Measurements from ENCODE around the gene JAGN1. TPM values are rescaled to one million over a fixed set of nuclear protein-coding genes. Genes with fewer than 3 reads are reported as not detected.
"Not testable (repeated sequence)": the region's sequence is repeated elsewhere in the genome, so short reads cannot be mapped to it uniquely, and the experiment has no call there.

JAGN1 gene
- total RNA-seq, 1 donor from 2014 or later, result 31.7 TPM

GRCh38 chr3:9876255-9876654 lies 14.2 kb upstream of the JAGN1 start:
- H3K36me3 Mint-ChIP-seq (ENCODE audit: low read depth); H3K4me3 Mint-ChIP-seq (ENCODE audit: low read depth); H3K9me3 Mint-ChIP-seq; H3K27me3 Mint-ChIP-seq (ENCODE audit: low read depth); H3K27ac Mint-ChIP-seq; DNase-seq (ENCODE audit: low spot score); intact Hi-C loops (cut with micrococcal nuclease); H3K4me1 Mint-ChIP-seq (ENCODE audit: low read depth): not testable (repeated sequence)

- Mint-ChIP-seq H3K4me1 (ENCODE audit: low read depth) (peaks cover 1% of the 10 kb centered on the region), H3K27me3 (ENCODE audit: low read depth) (peaks cover 2% of the 10 kb centered on the region), H3K4me3 (ENCODE audit: low read depth) (no peak overlapping the region), H3K27ac (no peak overlapping the region), H3K9me3 (no peaks in the 10 kb centered on the region), H3K36me3 (ENCODE audit: low read depth) (no peaks in the 10 kb centered on the region)
- DNase-seq (ENCODE audit: low spot score), result no peak
- intact Hi-C loops (cut with micrococcal nuclease), result no loop called here
Observed at GRCh38 chr3:9876991-9877390, 13.4 kb upstream of the JAGN1 start.

- no peak overlapping the region for H3K27ac Mint-ChIP-seq
- intact Hi-C loops (cut with micrococcal nuclease), result no loop called here
- peaks cover 2% of the 10 kb centered on the region for H3K27me3 Mint-ChIP-seq (ENCODE audit: low read depth)
- no peaks in the 10 kb centered on the region for H3K36me3 Mint-ChIP-seq (ENCODE audit: low read depth)
- H3K4me3 Mint-ChIP-seq (ENCODE audit: low read depth), result no peak overlapping the region
- H3K4me1 Mint-ChIP-seq (ENCODE audit: low read depth), result peaks cover 1% of the 10 kb centered on the region
- no peak for DNase-seq (ENCODE audit: low spot score)
- H3K9me3 Mint-ChIP-seq, result no peaks in the 10 kb centered on the region
Observed at GRCh38 chr3:9878700-9879099, 11.7 kb upstream of the JAGN1 start.

- Mint-ChIP-seq H3K4me1 (ENCODE audit: low read depth) (peaks cover 1% of the 10 kb centered on the region), H3K9me3 (no peaks in the 10 kb centered on the region), H3K36me3 (ENCODE audit: low read depth) (no peaks in the 10 kb centered on the region), H3K27me3 (ENCODE audit: low read depth) (peaks cover 5% of the 10 kb centered on the region), H3K27ac (no peak within 1 kb of the TSS), H3K4me3 (ENCODE audit: low read depth) (no peak within 1 kb of the TSS)
- intact Hi-C loops (cut with micrococcal nuclease), result no loop called here
- no peak for DNase-seq (ENCODE audit: low spot score)
Observed at GRCh38 chr3:9879830-9880549, 10.4 kb upstream of the JAGN1 start, which contains the start of gene CIDEC. TSS of gene CIDEC (minus strand) at chr3:9880253. CDS start at chr3:9878486, 1,767 bp downstream.

- no peaks in the 10 kb centered on the region for H3K4me1 Mint-ChIP-seq (ENCODE audit: low read depth)
- no peak for DNase-seq (ENCODE audit: low spot score)
- intact Hi-C loops (cut with micrococcal nuclease), result no loop called here
- H3K27ac Mint-ChIP-seq, result no peak overlapping the region
- H3K9me3 Mint-ChIP-seq, result no peaks in the 10 kb centered on the region
- no peaks in the 10 kb centered on the region for H3K36me3 Mint-ChIP-seq (ENCODE audit: low read depth)
- peaks cover 3% of the 10 kb centered on the region for H3K27me3 Mint-ChIP-seq (ENCODE audit: low read depth)
- H3K4me3 Mint-ChIP-seq (ENCODE audit: low read depth), result no peak overlapping the region
Observed at GRCh38 chr3:9881441-9881840, 9.0 kb upstream of the JAGN1 start.

- Mint-ChIP-seq H3K27ac (no peak overlapping the region), H3K4me1 (ENCODE audit: low read depth) (no peaks in the 10 kb centered on the region), H3K27me3 (ENCODE audit: low read depth) (peaks cover 3% of the 10 kb centered on the region), H3K36me3 (ENCODE audit: low read depth) (no peaks in the 10 kb centered on the region), H3K4me3 (ENCODE audit: low read depth) (no peak overlapping the region), H3K9me3 (no peaks in the 10 kb centered on the region)
- no peak for DNase-seq (ENCODE audit: low spot score)
- intact Hi-C loops (cut with micrococcal nuclease), result no loop called here
Observed at GRCh38 chr3:9883706-9884554, 6.5 kb upstream of the JAGN1 start.

- H3K4me1 Mint-ChIP-seq (ENCODE audit: low read depth), result peaks cover 3% of the 10 kb centered on the region
- H3K27me3 Mint-ChIP-seq (ENCODE audit: low read depth), result peaks cover 3% of the 10 kb centered on the region
- no peak overlapping the region for H3K4me3 Mint-ChIP-seq (ENCODE audit: low read depth)
- no peaks in the 10 kb centered on the region for H3K36me3 Mint-ChIP-seq (ENCODE audit: low read depth)
- intact Hi-C loops (cut with micrococcal nuclease), result no loop called here
- no peak for DNase-seq (ENCODE audit: low spot score)
- H3K9me3 Mint-ChIP-seq, result no peaks in the 10 kb centered on the region
- no peak overlapping the region for H3K27ac Mint-ChIP-seq
Observed at GRCh38 chr3:9884555-9885165, 5.8 kb upstream of the JAGN1 start.

GRCh38 chr3:9886328-9886727 lies 4.1 kb upstream of the JAGN1 start:
- peaks cover 3% of the 10 kb centered on the region for H3K27me3 Mint-ChIP-seq (ENCODE audit: low read depth)

GRCh38 chr3:9887480-9887879 lies 2.9 kb upstream of the JAGN1 start:
- H3K27ac Mint-ChIP-seq, result no peak overlapping the region
- no peak for DNase-seq (ENCODE audit: low spot score)
- no peak overlapping the region for H3K4me3 Mint-ChIP-seq (ENCODE audit: low read depth)
- H3K9me3 Mint-ChIP-seq, result no peaks in the 10 kb centered on the region
- H3K4me1 Mint-ChIP-seq (ENCODE audit: low read depth), result peaks cover 9% of the 10 kb centered on the region
- intact Hi-C loops (cut with micrococcal nuclease), result no loop called here
- peaks cover 3% of the 10 kb centered on the region for H3K27me3 Mint-ChIP-seq (ENCODE audit: low read depth)
- H3K36me3 Mint-ChIP-seq (ENCODE audit: low read depth), result peaks cover 14% of the 10 kb centered on the region

More at GRCh38 chr3:9886328-9886727, 4.1 kb upstream of the JAGN1 start:
- Mint-ChIP-seq H3K36me3 (ENCODE audit: low read depth) (peaks cover 7% of the 10 kb centered on the region), H3K4me1 (ENCODE audit: low read depth) (peaks cover 4% of the 10 kb centered on the region), H3K9me3 (no peaks in the 10 kb centered on the region), H3K27ac (no peak overlapping the region), H3K4me3 (ENCODE audit: low read depth) (no peak overlapping the region)
- intact Hi-C loops (cut with micrococcal nuclease), result no loop called here
- no peak for DNase-seq (ENCODE audit: low spot score)

GRCh38 chr3:9888540-9888939 lies 1.9 kb upstream of the JAGN1 start:
- H3K27me3 Mint-ChIP-seq (ENCODE audit: low read depth), result peaks cover 3% of the 10 kb centered on the region
- peaks cover 24% of the 10 kb centered on the region for H3K36me3 Mint-ChIP-seq (ENCODE audit: low read depth)
- H3K9me3 Mint-ChIP-seq, result no peaks in the 10 kb centered on the region
- no peak overlapping the region for H3K4me3 Mint-ChIP-seq (ENCODE audit: low read depth)
- peaks cover 17% of the 10 kb centered on the region for H3K4me1 Mint-ChIP-seq (ENCODE audit: low read depth)
- no peak for DNase-seq (ENCODE audit: low spot score)
- intact Hi-C loops (cut with micrococcal nuclease), result no loop called here
- no peak overlapping the region for H3K27ac Mint-ChIP-seq

- Mint-ChIP-seq H3K4me3 (ENCODE audit: low read depth) (no peak overlapping the region), H3K9me3 (no peaks in the 10 kb centered on the region), H3K36me3 (ENCODE audit: low read depth) (peaks cover 32% of the 10 kb centered on the region), H3K4me1 (ENCODE audit: low read depth) (peaks cover 25% of the 10 kb centered on the region), H3K27ac (no peak overlapping the region), H3K27me3 (ENCODE audit: low read depth) (no peaks in the 10 kb centered on the region)
- intact Hi-C loops (cut with micrococcal nuclease), result no loop called here
- DNase-seq (ENCODE audit: low spot score), result no peak
Observed at GRCh38 chr3:9889405-9889804, 1.0 kb upstream of the JAGN1 start.

- Mint-ChIP-seq H3K4me1 (ENCODE audit: low read depth) (peaks cover 33% of the 10 kb centered on the region), H3K36me3 (ENCODE audit: low read depth) (peaks cover 41% of the 10 kb centered on the region)
- intact Hi-C loops (cut with micrococcal nuclease), result loop anchor here (2.0 to 5.0 kb wide), 4 partner anchors 24 to 546 kb away; partner anchors contain the start of genes RPUSD3 and SETD5
Observed at GRCh38 chr3:9891072-9891622, 737 bp downstream of the JAGN1 start.

More at GRCh38 chr3:9891072-9891622, 737 bp downstream of the JAGN1 start:
- Mint-ChIP-seq H3K27ac (peak overlapping the region; percentile 99), H3K9me3 (no peaks in the 10 kb centered on the region), H3K4me3 (ENCODE audit: low read depth) (peak overlapping the region; percentile 97), H3K27me3 (ENCODE audit: low read depth) (no peaks in the 10 kb centered on the region)
- DNase-seq (ENCODE audit: low spot score), result no peak

Measured in activated T-helper 2 cell treated with anti-CD3 and anti-CD28 coated beads, Interferon-gamma antibody, Interleukin-2, Interleukin-4, amounts not matched to agents 10 μg/mL and 5 μg/mL and 100 μg/mL, durations not matched to agents 14 hours and 24 hours and 36 hours (primary cell).